Bronchial epithelial cell (primary cell): Measurements from ENCODE around the gene WFIKKN2. TPM values are rescaled to one million over a fixed set of nuclear protein-coding genes. Genes with fewer than 3 reads are reported as not detected.
A peak's percentile ranks its signal among the peaks of the same experiment; 100 is the strongest.

Experiments used
- DNase-seq: peaks from one replicate; pipeline ENCODE4 v3.0.0-alpha.2; 2010; ENCODE audit warnings: low read depth
- FAIRE-seq: peaks from 2 replicates; lab custom pipeline; 2011; peaks lifted over from hg19 to GRCh38; lab: Jason Lieb, UNC
- H3K27me3 ChIP-seq: 2 replicates; pipeline ENCODE4 v1.5.1; 2011; ENCODE audit warnings: low read length; ENCODE audit not compliant: control insufficient read depth, insufficient read depth
- H3K36me3 ChIP-seq: 2 replicates; pipeline ENCODE4 v1.5.1; 2011; ENCODE audit warnings: low read length; ENCODE audit not compliant: control insufficient read depth, insufficient read depth
- H3K4me3 ChIP-seq: 2 replicates; pipeline ENCODE4 v1.5.1; 2011; ENCODE audit warnings: mild to moderate bottlenecking, low read depth, low read length, control low read depth
- CTCF ChIP-seq: IDR thresholded peaks from 2 replicates; pipeline ENCODE4 v1.5.1; 2011; ENCODE audit warnings: mild to moderate bottlenecking, moderate library complexity, low read length, control low read depth, inconsistent platforms; ENCODE audit not compliant: insufficient read depth, severe bottlenecking
- total RNA-seq: library from RNA; depleted of rRNA; stranded (reverse); fragments of >200 nt; gene quantifications from 2 replicates; pipeline ENCODE4 v1.2.1, GENCODE V29; 2014

Gene WFIKKN2
- total RNA-seq, 1 donor from 2014 or later: not detected

DNA sequence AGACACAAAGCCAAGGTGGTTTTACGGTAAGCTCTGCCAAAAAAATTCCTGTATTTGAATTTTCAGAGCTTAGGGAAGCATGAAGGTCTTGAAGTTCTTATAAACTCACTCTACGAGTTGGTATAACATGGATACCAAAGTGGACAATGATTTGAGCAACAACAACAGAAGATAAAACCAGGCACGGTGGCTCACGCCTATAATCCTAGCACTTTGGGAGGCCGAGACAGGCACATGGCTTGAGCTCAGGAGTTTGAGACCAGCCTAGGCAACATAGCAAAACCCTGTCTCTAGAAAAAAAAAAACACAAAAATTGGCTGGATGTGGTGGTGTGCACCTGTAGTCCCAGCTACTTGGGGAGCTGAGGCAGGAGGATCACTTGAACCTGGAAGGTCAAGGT lies 43.7 kb downstream of the WFIKKN2 start:
- no peak overlapping the region for H3K4me3 ChIP-seq
- no peak for TF ChIP-seq CTCF
- H3K27me3 ChIP-seq: no peaks in the 10 kb centered on the region
- no peaks in the 10 kb centered on the region for H3K36me3 ChIP-seq
- no peak for DNase-seq
- no peak for FAIRE-seq

GRCh38 chr17:50881182-50881581 lies 45.8 kb downstream of the WFIKKN2 start:
- FAIRE-seq (no peak), DNase-seq (no peak)
- H3K27me3 ChIP-seq: no peaks in the 10 kb centered on the region
- no peak overlapping the region for H3K4me3 ChIP-seq
- H3K36me3 ChIP-seq: no peaks in the 10 kb centered on the region
- no peak for TF ChIP-seq CTCF

DNA sequence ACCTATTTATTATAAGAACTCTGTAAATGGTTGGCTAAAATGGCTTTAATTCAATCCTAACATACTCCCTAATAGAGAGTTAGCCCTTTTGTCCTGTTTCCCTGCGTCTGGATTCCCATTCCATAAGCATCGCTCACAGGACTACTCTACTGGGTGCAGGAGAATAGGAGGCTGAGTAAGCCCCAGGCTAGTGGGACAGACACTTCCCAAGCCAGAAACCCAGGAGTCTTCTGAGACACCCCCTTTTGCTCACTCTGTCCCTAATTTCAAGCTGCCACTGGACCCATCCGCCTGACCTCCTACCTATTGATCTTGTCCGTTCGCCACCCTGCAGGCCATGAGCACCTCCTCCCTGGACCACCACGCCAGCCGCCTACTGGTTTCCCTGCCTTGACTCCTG lies 47.5 kb downstream of the WFIKKN2 start:
- no peaks in the 10 kb centered on the region for H3K27me3 ChIP-seq
- H3K4me3 ChIP-seq: no peak overlapping the region
- no peak for TF ChIP-seq CTCF
- FAIRE-seq (no peak), DNase-seq (peak; percentile 85)
- H3K36me3 ChIP-seq: no peaks in the 10 kb centered on the region

GRCh38 chr17:50883850-50884438 lies 48.6 kb downstream of the WFIKKN2 start:
- DNase-seq (peak; percentile 33), FAIRE-seq (no peak)
- H3K36me3 ChIP-seq: no peaks in the 10 kb centered on the region
- no peak overlapping the region for H3K4me3 ChIP-seq
- no peak for TF ChIP-seq CTCF
- H3K27me3 ChIP-seq: no peaks in the 10 kb centered on the region

DNA sequence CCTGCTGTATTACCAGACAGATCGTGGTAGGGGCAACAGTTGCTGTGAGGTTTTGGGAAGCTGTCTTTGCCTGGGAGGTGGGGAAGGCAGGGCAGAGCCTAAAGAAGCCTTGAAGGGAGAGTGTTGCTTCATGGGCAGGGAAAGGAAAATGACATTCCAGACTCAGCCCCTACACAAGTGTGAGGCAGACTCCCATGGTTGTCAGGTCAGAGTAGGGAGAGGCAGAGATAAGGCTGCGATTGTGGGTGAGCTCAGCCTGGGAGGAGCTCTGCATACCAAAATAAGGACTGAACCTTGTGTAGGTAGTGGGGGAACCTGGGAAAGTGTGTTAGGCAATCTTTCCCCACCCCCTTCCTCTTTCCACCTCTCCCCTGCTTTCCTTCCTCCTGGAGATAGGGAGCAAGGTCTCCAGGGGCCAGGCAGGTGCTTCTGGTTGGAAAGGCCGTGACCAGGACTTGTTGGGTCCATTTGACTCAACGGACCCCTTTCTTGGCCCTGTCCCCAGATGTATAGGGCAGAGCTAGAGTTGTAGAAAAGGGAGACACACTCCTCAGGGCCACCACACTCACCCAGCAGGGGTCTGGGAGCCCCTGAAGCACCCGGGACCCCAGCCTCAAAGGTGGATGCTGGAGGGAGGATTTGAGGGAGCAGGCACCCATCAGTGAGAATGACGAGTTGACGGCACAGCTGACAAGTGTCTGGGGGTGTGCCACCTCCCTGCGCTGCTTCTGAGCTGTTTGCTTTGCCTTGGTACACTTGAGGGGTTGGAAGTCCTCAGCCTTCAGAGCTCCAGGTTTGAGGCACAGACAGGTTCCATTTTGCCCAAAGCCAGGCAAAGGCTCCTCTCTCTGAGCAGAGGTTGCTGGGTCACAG lies 49.3 kb downstream of the WFIKKN2 start:
- H3K4me3 ChIP-seq: no peak overlapping the region
- no peaks in the 10 kb centered on the region for H3K27me3 ChIP-seq
- H3K36me3 ChIP-seq: no peaks in the 10 kb centered on the region
- FAIRE-seq (no peak), DNase-seq (peak; percentile 83)
- no peak for TF ChIP-seq CTCF
